Stimulated activated CD4-positive, alpha-beta T cell treated with anti-CD3 and anti-CD28 coated beads, TNF-alpha, amount 100 ng/mL, for 1 hour (primary cell): ENCODE data around the gene STAP2.
"Not testable (repeated sequence)": the region's sequence is repeated elsewhere in the genome, so short reads cannot be mapped to it uniquely, and the experiment has no call there.

ENCODE experiments used
- DNase-seq, 3 donors: peaks; one replicate each; pipeline ENCODE4 v3.0.0-alpha.2; 2020; ENCODE audit warnings: low read depth in 3 of 3, low spot score in 1 of 3

Gene STAP2

GRCh38 chr19:4358709-4359626 is 20.3 kb upstream of the STAP2 start:
- DNase-seq: no peak

DNA sequence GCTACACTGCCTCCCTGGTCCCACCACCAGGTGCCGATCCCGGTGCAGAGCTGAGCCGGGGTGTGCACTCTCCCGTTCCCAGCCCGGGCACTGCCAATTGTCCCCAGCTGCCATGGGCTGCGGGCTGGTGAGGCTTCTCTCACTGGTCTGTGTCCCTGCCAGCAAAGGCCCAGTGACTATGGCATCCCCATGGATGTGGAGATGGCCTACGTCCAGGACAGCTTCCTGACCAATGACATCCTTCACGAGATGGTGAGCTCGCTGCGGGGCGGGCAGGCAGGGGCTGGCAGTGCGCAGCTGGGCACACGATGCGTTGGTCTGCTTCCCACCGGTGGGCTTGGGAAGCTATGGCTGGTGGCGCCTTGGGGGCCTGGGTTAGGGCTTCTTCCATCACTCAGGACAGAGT is 19.3 kb upstream of the STAP2 start:
- DNase-seq: no peak

DNA sequence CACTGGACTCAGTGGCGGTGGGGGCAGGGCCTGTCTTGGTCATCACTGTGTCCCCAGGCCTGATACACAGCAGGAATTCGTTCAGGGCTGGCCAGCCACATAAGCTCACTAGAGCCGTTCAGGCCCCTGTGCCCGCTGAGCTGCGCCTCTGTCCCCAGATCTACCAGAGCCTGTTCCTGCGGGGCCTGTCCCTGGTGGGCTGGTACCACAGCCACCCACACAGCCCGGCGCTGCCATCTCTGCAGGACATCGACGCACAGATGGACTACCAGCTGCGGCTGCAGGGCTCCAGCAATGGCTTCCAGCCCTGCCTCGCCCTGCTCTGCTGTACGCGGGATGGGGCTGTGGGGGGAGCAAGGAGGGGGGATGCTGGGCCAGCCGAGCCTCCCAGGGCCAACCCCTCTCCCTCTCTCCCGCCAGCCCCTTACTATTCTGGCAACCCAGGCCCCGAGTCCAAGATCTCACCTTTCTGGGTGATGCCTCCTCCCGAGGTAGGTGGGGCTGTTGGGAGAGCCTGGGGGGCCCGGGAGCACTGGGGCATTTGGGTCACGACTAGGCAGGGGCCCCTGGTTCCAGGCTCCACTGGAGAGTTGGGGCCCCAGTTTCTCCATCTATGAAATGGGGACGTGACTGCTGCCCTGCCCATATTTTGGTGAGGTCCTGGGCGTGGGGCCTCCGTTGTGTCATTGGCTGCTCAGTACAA is 18.6 kb upstream of the STAP2 start:
- no peak for DNase-seq

- no peak for DNase-seq
Measured at GRCh38 chr19:4354897-4355296, 16.3 kb upstream of the STAP2 start.

GRCh38 chr19:4354282-4354681 is 15.7 kb upstream of the STAP2 start:
- DNase-seq: no peak

GRCh38 chr19:4352701-4353121 is 14.1 kb upstream of the STAP2 start:
- DNase-seq: peak in 1 of 3 donors; percentile 10

DNA sequence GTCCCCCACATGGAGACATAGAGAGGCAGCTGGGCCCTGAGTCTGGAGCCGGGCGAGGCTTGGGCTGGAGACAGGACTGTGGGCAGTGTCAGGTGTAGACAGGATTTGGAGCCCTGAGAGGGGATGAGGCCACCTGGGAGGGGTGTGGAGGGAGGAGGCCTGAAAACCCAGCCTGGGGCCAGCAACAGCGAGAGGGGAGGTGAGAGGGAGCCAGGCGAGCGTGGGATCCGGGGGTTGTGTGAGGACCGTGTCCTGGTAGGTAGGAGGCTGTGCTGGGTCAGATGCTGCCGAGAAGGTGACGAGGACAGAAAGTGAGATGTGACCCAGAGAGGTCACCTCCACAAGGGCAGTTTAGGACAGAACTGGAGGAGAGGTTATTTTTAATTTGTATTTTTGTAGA is 12.1 kb upstream of the STAP2 start:
- DNase-seq: no peak

GRCh38 chr19:4350111-4350510 is 11.5 kb upstream of the STAP2 start:
- no peak for DNase-seq

- DNase-seq: not testable (repeated sequence)
Measured at GRCh38 chr19:4349225-4349624, 10.6 kb upstream of the STAP2 start.

DNA sequence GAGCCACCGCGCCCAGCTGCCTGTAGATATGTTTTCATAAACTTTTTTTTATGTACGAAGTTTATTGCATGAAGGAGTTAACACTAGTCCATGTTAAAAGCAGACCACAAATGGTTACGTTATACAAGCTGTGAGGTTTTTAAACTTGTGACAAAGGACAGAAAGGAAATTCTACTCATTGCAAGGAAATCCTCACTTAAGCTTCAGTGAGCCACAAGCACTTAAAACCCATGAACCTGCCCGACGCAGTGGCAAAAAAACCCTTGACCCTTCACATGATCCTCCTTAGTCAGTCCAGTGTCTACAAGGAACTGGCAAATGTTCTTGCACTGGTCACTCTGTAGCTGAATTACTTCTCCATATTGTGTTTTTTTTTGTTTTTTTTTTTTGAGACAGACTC is 8.9 kb upstream of the STAP2 start:
- no peak for DNase-seq

GRCh38 chr19:4346020-4346383 is 7.4 kb upstream of the STAP2 start:
- no peak for DNase-seq

- no peak for DNase-seq
Measured at GRCh38 chr19:4345342-4346019, 6.9 kb upstream of the STAP2 start.

DNA sequence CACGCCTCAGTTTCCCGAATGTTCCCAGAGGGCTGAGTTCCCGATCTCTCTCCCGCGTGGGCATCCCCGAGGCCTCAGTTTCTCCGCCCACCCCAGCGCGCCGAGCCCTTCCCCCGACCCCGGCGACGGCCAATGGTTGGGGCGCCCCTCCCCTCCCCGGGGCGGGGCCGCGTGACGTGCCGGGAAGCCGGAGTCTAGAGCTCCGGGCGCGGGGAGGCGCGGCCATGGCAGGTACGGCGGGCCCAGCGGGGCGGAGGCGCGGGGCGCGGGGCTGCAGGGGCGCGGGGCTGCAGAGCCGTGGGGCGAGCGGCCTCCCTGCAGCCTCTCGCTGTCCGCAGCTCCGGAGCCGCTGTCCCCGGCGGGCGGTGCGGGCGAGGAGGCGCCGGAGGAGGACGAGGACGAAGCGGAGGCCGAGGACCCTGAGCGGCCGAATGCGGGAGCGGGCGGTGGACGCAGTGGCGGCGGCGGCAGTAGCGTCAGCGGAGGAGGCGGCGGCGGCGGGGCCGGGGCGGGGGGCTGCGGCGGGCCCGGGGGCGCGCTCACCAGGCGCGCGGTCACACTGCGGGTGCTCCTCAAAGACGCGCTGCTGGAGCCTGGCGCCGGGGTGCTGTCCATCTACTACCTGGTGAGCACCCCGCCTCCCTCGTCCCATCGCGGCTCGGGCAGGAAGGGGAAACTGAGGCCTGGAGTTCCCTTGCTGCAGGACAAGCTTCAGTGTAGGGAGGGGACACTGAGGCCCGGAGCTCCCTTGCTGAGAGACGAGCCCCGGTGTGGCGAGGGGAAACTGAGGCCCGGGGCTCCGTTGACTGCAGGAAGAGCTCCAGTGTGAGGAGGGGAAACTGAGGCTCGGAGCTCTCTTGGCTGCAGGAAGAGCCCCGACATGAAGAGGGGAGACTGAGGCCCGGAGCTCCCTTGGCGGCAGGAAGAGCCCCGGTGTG is 5.0 kb upstream of the STAP2 start, which contains the start of gene MPND:
Gene MPND, plus strand, starts transcription at position 193 of the 938 bp plus-strand sequence. Its CDS starts 32 bp downstream, at position 225.
- peak; percentile 69 to 95 (median 77) for DNase-seq

- DNase-seq: peak; percentile 72 to 86 (median 82)
Measured at GRCh38 chr19:4342615-4343369, 4.2 kb upstream of the STAP2 start.

- DNase-seq: no peak
Measured at GRCh38 chr19:4342314-4342614, 3.6 kb upstream of the STAP2 start.

DNA sequence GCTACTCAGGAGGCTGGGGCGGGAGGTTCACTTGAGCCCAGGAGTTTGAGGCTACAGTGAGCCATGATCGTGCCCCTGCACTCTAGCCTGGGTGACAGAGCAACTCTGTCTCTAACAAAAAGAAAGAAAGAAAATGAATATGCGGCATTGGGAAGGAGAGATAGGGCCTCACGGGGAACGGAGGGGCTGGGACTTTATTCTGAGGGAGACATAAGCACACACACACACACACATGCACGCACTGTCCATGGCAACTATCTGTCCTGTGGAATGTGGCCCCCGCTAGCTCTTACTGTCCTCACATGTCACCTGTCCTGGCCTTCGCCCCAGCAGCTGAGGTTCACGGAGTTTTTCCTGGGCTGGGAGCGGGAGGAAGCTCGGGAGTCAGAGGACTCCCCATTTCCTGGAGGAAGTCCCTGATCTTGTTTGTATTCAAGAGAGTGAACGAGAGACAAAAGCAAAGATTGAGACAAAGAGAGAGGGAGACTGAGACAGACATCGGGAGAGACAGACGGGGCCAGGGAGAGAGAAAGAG is 654 bp downstream of the STAP2 start:
- no peak for DNase-seq

GRCh38 chr19:4334929-4335570 is 3.6 kb downstream of the STAP2 start:
- DNase-seq: no peak

DNA sequence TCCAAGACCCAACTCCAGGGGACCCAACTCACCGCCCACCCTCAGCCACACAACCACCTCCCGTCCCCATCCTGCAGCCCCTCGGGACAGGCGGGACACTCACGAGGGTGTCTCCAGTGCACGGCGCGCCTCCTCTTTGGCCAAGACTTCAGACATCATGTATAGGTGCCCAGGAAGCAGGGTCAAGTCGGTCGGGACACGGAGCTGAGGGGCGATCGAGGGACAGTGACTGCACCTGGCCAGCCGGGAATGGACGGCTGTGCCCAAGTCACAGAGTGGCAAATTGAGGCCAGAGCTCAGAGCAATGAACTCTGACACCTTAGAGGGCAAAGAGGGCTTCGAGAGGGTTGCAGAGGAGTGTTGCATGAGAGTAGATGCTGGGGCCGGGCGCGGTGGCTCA is 8.8 kb downstream of the STAP2 start:
- no peak for DNase-seq

- DNase-seq: peak in 1 of 3 donors; percentile 45
Measured at GRCh38 chr19:4328991-4329681, 9.5 kb downstream of the STAP2 start.
